GM18502 (cell line): ENCODE data around the gene DIP2C.
"Not testable (repeated sequence)": the region's sequence is repeated elsewhere in the genome, so short reads cannot be mapped to it uniquely, and the experiment has no call there.

Experiments
- ATAC-seq: cut with Tn5 transposase; IDR thresholded peaks from one replicate; pipeline ENCODE4 v1.9.1; 2021; ENCODE audit warnings: mild to moderate bottlenecking; ENCODE audit not compliant: unreplicated experiment, poor library complexity

DIP2C gene

DNA sequence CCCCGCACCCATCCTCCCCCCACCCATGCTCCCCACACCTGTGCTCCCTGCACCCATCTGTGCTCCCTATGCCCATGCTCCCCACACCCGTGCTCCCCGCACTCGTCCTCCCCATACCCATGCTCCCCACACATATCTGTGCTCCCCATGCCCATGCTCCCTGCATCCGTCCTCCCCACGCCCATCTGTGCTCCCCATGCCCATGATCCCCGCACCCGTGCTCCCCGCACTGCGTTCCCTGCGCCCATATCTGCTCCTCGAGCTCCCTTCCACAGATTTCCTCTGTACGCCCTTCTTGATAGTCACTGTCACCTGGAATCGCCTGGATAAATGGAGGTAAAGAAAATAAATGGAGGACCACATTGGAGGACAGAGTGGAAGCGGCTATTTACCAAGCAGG is 9.9 kb downstream of the DIP2C start:
- ATAC-seq = no peak

DNA sequence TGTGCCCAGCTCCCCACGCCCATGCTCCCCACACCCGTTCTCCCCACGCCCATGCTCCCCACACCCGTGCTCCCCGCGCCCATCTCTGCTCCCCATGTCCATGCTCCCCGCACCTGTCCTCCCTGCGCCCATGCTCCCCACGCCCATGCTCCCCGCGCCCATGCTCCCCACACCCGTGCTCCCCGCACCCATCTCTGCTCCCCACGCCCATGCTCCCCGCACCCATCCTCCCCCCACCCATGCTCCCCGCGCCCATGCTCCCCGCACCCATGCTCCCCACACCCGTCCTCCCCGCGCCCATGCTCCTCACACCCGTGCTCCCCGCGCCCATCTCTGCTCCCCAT is 10.8 kb downstream of the DIP2C start:
- ATAC-seq = not testable (repeated sequence)

DNA sequence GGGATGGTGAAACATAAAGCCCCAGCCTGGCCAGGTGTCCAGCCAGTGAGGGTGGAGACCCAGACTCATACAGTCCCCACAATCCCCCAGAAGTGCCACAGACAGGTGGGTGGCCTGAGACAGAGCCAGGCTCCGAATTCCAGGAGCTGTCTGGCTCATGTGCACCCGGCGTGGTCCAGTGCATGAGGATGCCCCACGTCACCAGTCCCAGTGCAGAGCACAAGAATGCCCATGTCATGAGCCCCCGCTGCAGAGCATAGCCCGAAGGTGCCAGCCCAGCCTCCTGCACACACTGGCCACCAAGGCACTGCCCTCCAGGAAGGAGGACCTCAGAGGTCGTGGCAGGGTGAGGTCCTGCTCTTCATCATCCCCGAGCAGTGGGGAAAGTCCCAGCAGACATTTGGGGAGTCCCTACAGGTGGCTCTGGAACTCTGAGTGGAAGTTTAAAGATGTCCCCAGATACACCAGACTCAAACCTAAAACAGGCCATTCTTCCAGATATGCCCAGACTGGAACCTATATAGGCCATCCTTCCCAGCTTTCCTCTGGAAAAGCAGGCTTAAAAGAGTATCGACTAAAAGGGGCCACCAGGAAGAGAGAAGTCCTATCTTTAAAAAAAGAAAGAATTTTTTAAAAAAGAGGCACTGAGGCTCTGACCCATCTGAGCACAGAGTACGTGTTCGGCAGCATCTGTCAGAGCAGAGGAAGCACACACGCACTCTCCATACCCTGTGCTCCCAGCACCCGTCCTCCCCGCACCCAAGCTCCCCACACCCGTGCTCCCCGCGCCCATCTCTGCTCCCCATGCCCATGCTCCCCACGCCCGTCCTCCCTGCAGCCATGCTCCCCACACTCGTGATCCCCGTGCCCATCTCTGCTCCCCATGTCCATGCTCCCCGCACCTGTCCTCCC is 11.5 kb downstream of the DIP2C start:
- no peak for ATAC-seq

DNA sequence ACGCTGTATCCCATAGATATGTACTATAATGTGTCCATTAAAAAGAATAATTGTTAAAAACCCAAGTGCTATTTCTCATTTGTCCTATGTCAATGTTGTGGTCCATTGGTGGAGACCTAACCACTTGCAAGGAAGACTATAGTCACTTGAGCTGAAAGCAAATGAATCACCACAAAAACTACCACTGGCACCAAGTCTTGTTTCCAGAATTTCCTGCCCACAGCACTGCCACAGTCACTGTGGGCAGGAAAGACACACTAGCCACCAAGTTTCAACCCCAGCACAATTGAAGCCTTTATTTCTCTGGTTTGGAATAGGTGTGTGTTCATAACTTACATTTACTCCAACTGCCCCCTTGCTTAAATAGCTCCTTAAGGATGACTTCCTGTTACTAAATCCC is 12.4 kb downstream of the DIP2C start:
- no peak for ATAC-seq

DNA sequence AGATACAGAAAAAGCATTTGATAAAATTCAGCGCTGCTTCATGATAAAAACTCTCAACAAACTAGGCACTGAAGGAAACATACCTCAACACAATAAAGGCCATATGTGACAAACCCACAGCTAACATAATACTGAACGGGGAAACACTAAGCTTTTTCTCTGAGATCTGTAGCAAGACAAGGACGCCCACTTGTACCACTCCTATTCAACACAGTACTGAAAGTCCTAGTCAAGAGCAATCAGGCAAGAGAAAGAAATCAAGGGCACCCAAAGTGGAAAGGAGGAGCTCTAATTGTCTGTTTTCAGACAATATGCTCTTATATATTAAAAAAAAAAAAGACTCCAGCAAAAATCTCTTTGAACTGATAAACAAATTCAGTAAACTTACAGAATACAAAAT is 13.3 kb downstream of the DIP2C start:
- ATAC-seq = no peak

DNA sequence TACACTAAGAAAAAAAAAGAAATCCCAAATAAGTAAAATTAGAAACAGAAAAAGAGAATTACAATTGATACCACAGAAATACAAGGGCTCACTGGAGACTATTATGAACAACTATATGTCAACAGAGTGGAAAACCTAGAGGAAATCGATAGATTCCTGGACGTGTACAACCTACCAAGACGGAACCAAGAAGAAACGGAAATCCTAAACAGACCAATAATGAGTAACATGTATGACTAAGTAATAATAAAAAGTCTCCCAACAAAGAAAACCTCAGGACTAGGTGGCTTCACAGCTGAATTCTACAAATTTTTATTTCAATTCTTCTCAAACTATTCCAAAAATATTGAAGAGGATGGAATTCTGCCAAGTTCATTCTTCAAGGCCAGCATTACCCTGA is 13.9 kb downstream of the DIP2C start:
- no peak for ATAC-seq

DNA sequence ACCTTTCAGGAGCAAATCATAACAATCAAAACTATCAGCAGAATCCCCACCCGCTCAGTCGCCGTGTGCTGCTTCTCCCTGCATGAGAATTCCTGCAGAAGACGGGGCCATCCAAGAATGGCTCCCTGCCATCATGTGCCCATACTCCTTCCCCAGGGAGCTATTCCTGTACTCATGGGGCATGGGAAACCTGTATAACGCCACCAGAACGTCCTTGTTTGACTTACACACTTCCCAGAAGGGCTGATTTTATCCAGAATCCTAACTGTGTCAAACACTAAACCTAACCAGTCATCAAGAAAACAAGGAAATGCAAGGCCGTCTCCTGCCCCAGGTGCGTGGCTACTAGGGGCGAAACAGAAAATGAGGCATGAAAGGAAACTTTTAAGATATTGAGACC is 16.0 kb downstream of the DIP2C start:
- ATAC-seq = no peak

DNA sequence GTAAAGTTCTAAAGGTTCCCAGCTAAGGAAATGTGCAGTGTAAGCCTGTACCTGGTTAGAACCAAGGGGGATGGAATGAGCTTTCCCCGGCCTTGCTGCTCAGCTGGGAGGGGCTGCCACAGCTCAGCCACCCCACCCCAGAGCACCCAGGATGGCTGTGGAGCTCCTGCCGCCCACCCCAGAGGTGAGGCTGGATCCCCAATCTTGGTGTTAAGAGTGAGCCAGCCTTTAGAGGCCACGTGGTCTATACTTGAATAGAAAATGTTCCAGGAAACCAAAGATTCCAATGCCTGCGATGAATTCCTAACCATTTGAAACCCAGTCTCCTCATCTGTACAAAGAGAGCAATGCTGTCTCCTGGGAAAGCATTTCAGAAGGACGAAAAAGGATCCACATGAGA is 16.5 kb downstream of the DIP2C start:
- ATAC-seq = no peak

DNA sequence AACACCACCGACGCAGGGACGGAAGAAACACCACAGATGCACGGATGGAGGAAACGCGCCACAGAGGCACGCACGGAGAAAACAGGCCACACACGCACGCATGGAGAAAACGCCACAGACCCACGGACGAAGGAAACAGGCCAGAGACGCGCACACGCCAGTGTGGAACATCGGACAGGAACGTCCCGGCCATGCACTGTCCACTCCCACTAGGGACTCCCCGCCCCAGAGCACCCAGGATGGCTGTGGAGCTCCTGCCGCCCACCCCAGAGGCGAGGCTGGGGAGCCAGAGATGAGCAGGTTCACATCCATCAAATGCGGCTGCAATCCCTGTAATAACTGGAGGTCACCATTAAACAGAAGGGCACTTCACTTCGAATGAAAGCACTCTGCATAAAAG is 17.3 kb downstream of the DIP2C start:
- ATAC-seq = no peak

DNA sequence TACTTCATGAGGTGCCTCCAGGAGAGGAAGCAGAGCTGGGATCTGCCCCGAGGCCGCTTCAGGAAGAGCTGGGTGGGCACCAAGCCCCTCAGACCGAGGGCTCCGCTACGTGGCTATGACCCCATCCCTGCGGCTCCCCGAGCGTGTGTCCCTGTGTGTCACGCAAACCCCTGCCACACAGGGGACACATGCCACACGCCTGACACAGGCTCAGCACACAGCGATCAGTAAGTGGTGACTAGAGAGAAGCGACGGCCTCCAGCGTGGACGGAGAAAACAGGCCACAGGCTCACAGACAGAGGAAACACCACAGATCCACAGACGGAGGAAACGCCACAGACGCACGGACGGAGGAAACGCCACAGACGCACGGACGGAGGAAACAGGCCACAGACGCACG is 18.5 kb downstream of the DIP2C start:
- ATAC-seq = no peak

DNA sequence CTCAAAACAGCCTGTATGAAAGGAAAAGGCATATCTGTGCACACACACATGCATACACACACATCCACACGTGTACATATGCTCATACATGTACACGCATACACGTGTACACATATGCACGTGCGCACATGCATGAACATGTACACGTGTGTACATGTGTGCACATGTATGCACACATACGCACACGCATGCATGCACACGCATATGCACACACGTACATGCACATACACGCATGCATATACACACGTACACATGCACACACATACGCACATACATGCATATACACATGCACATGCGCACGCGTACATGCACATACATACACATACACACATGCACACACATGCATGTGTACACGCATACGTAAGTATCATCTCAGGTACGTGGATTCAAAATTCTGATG is 19.4 kb downstream of the DIP2C start:
- ATAC-seq = no peak

DNA sequence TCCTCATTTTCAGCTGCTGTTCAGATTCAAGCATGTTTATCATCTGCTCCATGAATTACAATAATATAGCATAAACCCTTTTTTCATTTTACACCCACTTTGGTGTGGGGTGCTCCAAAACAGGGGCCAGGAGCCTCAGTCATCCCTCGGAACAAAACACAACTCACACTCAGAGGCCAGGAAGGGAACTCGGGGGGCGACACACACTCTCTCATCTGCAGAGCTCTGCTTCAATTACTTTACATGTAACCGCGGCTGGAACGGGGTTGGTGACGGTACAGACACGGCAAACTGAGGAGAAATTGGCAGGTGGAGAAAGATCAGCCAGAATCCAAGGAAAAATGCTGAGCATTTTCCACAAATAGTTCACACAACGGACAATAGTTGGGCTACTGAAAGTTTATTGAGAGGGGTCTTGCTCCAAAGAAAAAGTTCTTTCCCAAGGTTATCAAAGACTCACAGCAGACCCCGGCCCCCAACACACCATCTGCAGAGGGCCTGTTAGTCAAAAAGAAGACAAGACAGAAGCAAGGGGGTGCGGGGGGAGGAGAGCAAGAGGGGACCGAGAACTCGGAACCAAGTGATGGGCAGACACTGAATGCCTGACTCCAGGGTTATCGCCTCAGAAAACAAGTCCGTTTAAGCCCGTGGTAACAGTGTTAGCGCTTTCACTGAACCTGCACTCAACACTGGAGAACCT is 20.5 kb downstream of the DIP2C start:
- ATAC-seq = no peak

DNA sequence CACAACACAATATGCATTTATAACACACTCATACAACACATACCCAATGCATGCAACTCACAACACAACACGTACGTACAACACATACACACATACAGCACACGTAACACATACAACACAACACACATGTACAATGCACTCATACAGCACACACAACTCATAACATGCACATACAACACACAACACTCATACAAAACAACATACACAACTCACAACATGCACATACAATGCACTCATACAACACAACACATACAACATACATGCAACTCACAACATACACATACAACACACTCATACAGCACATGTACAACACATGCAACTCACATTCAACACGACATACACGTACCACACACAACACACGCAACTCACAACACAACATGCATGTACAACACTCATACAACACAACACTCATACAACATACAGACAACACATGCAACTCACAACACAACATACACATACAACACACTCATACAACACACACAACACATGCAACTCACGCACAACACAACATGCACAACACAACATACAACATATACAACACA is 21.8 kb downstream of the DIP2C start:
- ATAC-seq = no peak

DNA sequence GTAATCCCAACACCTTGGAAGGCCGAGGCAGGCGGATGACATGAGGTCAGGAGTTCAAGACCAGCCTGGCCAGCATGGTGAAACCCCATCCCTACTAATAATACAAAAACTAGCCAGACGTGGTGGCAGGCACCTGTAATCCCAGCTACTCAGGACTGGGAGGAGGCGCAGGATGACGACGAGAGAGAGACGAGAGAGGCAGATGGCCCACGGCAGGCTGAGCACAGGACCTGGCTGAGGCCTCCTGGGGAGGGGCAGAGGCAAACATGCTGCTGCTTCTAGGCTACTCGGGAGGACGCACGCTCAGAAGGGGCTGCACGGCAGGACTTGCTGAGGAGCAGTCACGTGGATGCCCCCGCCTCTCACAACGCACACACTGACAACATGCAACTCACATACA is 22.4 kb downstream of the DIP2C start:
- no peak for ATAC-seq

DNA sequence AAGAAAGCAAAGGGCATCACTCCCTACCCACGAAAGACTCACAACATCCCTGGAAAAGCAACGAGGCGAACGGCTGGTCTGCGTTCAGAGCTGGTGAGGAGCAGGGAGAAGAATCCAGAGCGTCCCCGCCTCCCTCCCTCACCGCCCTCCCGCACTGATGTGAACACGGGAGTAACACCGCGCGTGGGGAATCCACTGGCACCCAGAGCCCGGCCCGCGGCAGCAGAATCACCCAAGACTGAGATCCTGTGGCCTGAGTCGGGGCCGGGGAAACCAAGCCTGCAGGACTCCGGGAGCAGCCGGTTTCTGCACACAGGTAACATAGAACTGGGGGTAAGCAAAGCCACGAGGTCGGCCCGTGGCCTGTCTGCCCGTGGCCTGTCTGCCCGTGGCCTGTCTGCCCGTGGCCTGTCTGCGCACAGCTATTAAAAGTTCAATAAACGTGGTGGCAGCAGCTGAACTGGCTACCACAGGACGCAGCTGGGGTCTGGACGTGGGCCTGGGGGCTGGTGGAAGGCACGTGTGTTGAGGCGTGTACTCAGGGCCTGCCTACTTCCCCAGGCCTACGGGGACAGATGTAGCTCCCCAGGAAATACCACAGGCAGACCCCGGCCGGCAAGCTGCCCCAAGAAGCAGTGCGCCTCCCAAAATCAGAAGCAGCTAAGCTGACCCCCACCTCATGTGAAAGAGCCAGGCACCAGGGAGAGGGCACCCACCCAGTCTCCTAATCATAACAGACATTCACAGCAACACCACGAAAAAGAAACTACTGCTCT is 23.0 kb downstream of the DIP2C start:
- no peak for ATAC-seq

DNA sequence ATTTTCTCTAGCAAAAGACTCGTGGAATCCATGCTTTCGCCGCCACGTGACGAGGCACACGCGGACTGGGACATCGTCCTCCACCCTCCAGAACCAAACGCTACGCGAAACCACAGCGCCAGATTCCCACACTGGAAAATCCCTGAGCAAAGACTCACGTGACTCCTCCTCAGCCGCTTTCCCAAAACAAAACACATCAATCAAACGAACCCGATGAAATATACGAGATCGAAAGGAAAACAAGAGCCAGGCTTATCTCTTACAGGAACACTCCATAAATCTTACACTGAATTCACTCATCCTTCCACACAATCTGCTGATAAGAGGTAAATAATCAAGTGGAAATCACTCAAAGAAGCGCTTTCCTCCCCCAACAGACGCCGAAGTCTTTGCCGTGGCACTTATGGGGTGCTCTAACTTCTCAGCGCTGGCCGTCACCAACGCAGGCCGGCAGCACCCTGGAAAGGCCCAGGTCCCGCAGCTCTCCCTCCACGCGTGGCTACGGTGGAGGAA is 23.8 kb downstream of the DIP2C start:
- no peak for ATAC-seq

DNA sequence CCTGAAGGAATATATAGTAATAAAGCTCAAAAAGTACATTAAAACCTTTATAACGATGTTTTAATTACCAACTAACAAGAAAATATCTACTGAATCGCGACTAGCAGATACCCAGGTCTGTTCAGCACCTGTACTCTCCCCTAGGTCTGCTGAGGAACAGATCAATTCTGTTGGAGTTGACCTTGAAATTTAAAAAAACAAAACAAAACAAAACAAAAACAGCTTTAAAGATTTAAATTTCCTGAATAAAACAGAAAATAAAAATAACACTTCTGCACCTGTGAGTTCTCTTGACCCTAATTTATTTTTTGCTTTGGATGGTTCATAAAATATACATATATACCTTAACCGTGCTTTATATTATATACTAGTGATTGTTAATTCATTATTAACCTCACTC is 24.6 kb downstream of the DIP2C start:
- ATAC-seq = no peak

DNA sequence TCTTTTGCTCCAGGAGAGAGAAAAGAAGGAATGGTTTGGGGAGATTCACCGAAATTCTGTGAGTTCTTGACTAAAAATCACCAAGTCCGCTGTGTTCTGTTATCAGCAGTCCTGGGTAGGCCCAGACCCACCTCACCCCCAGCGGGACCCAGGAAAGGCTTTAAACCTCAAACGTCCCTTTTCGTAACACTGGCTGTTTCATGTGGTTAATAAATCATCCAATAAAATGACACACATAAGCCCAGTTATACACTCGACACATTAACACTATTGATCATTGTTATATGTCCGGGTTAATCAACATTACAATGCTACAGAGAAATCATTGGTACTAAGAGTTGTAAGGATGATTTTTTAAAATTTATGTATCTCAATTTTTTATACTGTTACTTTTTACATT is 25.2 kb downstream of the DIP2C start:
- no peak for ATAC-seq

DNA sequence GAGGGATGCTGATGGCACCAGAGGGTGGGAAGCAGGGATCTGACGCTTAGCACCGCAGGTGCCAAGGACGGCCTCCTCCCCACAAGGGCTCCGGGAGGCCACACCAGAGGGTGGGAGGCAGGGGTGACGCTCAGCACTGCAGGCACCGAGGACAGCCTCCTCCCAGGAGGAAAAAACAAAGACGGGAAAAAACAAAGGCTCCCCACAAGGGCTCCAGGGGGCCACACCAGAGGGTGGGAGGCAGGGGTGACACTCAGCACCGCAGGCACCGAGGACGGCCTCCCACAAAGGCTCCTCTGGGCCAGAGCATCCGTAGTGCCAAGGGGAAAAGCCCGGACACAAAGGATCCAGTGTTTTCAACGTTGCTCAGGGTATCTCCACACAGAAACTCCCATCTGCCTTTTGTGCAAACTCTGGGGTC is 25.6 kb downstream of the DIP2C start:
- no peak for ATAC-seq

DNA sequence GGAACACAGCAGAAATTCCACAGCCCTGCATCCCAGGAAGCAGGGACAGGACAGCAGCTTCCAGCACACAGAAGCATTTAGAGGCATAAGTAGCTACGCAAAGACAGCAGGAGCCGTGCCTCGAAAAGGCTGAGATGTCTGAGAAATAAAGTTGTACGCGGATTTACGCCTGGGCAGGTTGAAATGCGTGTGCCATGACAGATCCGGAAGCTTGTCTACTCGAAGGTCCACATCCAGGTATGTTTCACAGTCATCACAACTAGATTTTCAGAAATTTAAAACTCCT is 26.1 kb downstream of the DIP2C start:
- ATAC-seq = no peak
